Central memory CD8-positive, alpha-beta T cell (primary cell): ENCODE measurements around the gene LEMD3.
"Not testable (repeated sequence)": the region's sequence is repeated elsewhere in the genome, so short reads cannot be mapped to it uniquely, and the experiment has no call there.

Experiments used
- ATAC-seq: fragments of 150-1000 bp; cut with Tn5 transposase; replicated peaks from 2 replicates; pipeline ENCODE4 v1.10.0; 2022; ENCODE audit warnings: mild to moderate bottlenecking, moderate FRiP score, moderate number of reproducible peaks; ENCODE audit not compliant: poor library complexity, severe bottlenecking; ENCODE audit errors: extremely low read depth
- DNase-seq, 2 donors: peaks; one replicate each; pipeline ENCODE4 v3.0.0; 2021; ENCODE audit warnings: low spot score in 2 of 2
- H3K27ac Mint-ChIP-seq: one replicate; pipeline ENCODE4 v1.8.0; 2022; ENCODE audit warnings: low read depth, mild to moderate bottlenecking, moderate library complexity, mixed read lengths
- H3K27me3 Mint-ChIP-seq: one replicate; pipeline ENCODE4 v1.8.0; 2022; ENCODE audit warnings: mixed read lengths
- H3K36me3 Mint-ChIP-seq: one replicate; pipeline ENCODE4 v1.8.0; 2022; ENCODE audit warnings: mild to moderate bottlenecking, moderate library complexity, mixed read lengths; ENCODE audit not compliant: insufficient read depth
- H3K4me1 Mint-ChIP-seq: one replicate; pipeline ENCODE4 v1.8.0; 2022; ENCODE audit warnings: mixed read lengths
- H3K4me3 Mint-ChIP-seq: one replicate; pipeline ENCODE4 v1.8.0; 2022; ENCODE audit warnings: mild to moderate bottlenecking, moderate library complexity, mixed read lengths
- H3K9me3 Mint-ChIP-seq: one replicate; pipeline ENCODE4 v1.8.0; 2022; ENCODE audit warnings: mixed read lengths

LEMD3 gene

DNA sequence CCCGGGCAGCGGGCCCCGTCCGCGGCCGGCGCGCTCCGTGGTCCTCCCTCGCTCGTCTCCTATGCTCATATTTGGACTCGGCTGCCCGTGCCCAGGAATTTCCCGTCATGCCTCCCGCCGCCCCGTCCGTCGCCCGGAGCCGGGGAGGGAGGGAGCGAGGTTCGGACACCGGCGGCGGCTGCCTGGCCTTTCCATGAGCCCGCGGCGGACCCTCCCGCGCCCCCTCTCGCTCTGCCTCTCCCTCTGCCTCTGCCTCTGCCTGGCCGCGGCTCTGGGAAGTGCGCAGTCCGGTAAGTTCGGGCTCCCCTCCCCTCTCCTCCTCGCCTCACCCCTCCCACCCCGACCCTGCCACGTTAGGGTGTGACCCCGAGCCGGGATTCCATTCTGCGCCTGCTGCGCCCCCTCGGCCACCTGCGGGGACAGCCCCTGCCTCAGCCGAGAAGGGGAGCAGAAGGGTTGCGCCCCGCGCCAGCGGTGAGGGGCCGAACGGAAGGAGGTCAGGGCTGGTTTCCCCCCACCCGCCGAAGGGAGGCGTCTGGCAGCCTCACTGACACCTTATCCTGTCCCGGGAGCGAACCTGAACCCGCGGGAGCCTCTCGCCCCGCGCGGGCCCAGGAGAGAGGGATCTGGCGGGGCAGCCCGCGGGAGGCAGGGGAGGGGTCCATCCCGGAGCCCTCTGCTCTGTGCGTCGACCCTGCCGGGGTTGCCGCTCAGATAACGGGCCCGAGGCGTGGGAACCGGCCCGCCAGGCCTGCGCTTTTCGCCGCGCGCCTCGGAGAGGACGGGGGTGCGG is 109.4 kb downstream of the LEMD3 start, which contains the start of gene MSRB3:
Gene MSRB3, plus strand, starts transcription at position 108 of the 793 bp plus-strand sequence. CDS start 29,897 bp downstream, outside the sequence.
- Mint-ChIP-seq H3K4me3 (peak within 1 kb of the TSS; percentile 41), H3K36me3 (no peaks in the 10 kb centered on the region), H3K9me3 (no peaks in the 10 kb centered on the region), H3K27ac (no peak within 1 kb of the TSS), H3K4me1 (no peaks in the 10 kb centered on the region), H3K27me3 (peaks cover 75% of the 10 kb centered on the region)
- peak; percentile 46 for ATAC-seq
- DNase-seq: no peak

- Mint-ChIP-seq H3K27ac (no peak overlapping the region), H3K4me1 (no peaks in the 10 kb centered on the region), H3K27me3 (peaks cover 68% of the 10 kb centered on the region), H3K36me3 (no peaks in the 10 kb centered on the region), H3K9me3 (no peaks in the 10 kb centered on the region), H3K4me3 (peak overlapping the region; percentile 34)
- ATAC-seq (peak; percentile 24), DNase-seq (no peak)
Observed at GRCh38 chr12:65279369-65280112, 110.2 kb downstream of the LEMD3 start.

- Mint-ChIP-seq H3K27ac (no peak overlapping the region), H3K4me1 (no peaks in the 10 kb centered on the region), H3K27me3 (peaks cover 60% of the 10 kb centered on the region), H3K36me3 (no peaks in the 10 kb centered on the region), H3K4me3 (no peak overlapping the region), H3K9me3 (no peaks in the 10 kb centered on the region)
- ATAC-seq: no peak
- no peak for DNase-seq
Observed at GRCh38 chr12:65280306-65280705, 110.9 kb downstream of the LEMD3 start.

DNA sequence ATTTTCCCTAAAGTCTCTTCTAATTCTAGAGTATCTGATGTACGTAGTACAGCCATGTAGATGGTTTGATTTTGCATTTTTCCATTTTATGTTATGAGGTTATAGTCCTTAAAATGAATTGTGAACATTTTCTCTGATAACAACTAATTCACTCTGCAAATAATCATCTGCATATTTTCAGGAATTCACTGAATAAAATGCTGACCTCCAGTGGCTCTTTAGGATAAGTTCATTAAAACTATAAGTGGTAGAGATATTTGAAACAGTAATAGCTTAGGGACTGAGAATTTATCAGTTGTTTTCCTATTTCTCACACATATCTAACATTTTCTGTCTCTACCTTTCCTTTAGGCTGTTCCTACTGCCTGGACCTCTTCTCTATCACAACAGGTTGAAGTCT is 113.5 kb downstream of the LEMD3 start:
- Mint-ChIP-seq H3K27me3 (peaks cover 48% of the 10 kb centered on the region), H3K4me3 (no peak overlapping the region), H3K27ac (no peak overlapping the region), H3K36me3 (no peaks in the 10 kb centered on the region), H3K4me1 (no peaks in the 10 kb centered on the region), H3K9me3 (no peaks in the 10 kb centered on the region)
- ATAC-seq: no peak
- no peak for DNase-seq

- not testable (repeated sequence) for ATAC-seq, H3K9me3 Mint-ChIP-seq, H3K4me3 Mint-ChIP-seq, H3K36me3 Mint-ChIP-seq, DNase-seq, H3K4me1 Mint-ChIP-seq, H3K27ac Mint-ChIP-seq
- H3K27me3 Mint-ChIP-seq: peaks cover 31% of the 10 kb centered on the region
Observed at GRCh38 chr12:65285532-65285931, 116.1 kb downstream of the LEMD3 start.

DNA sequence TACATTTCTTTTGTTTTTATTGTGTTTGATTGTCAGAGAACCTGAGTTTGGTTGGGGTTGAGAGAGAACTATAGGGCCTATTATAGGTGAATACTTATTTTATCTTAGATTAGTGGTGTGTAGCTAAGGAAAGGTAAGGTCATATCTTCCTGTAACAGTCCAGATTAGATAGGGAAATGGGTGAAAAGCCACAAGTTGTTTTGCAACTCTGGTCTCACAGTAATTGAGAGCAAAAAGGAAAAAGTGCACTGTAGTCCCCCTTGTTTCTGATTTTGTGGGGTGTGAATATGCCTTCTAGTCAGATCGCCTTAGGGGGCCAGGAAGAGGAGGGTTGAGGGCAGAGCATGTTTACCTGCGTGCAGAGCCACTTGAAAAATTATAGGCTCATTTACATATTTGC is 118.0 kb downstream of the LEMD3 start:
- Mint-ChIP-seq H3K9me3 (no peaks in the 10 kb centered on the region), H3K27me3 (peaks cover 15% of the 10 kb centered on the region), H3K4me3 (no peak overlapping the region), H3K4me1 (no peaks in the 10 kb centered on the region), H3K27ac (no peak overlapping the region), H3K36me3 (no peaks in the 10 kb centered on the region)
- ATAC-seq: no peak
- no peak for DNase-seq

DNA sequence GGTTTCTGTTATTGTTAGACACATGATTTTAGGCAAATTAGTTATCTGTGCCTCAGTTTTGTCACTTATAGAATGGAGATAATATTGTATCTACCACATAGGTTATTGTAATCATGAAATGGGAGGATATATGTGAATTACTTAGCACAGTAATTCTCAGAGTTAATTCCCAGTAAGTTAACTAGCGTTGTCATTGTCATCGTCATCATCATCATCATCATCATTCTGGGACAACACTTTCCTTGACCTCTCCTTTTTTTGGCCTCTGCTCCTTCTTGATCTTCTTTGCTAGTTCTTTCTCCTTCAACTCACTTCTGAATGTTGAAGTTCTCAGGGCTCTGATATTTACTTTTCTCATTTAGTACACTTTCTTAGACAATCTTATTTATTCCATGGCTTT is 122.9 kb downstream of the LEMD3 start:
- Mint-ChIP-seq H3K9me3 (peaks cover 6% of the 10 kb centered on the region), H3K4me3 (no peak overlapping the region), H3K27me3 (peaks cover 18% of the 10 kb centered on the region), H3K36me3 (no peaks in the 10 kb centered on the region), H3K4me1 (no peaks in the 10 kb centered on the region), H3K27ac (no peak overlapping the region)
- ATAC-seq (no peak), DNase-seq (no peak)

GRCh38 chr12:65293735-65294134 is 124.4 kb downstream of the LEMD3 start:
- peaks cover 6% of the 10 kb centered on the region for H3K9me3 Mint-ChIP-seq

DNA sequence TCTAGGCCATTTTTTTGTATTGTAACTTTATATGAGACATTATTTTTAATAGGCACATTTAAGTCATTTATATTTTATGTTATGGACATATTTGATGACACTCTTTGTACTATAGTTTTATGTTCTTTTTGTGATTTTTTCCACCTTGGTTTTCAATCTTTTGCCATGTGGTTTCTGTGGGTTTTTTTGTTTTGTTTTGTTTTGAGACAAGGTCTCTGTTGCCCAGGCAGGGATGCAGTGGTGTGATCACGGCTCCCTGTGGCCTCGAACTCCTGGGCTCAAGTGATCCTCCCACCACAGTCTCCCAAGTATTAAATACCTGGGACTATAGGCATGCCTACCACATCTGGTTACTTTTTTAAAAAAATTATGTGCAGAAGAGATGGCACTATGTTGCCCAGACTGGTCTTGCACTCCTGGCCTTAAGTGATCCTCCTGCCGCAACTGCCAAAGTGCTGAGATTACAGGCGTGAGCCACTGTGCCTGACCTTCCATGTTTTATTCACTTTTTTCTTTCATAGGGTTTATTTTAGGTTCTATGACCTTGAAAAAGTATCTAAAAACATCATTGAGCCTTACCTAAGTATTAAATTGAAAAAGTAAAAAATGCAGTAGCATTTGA is 125.4 kb downstream of the LEMD3 start:
- H3K27ac Mint-ChIP-seq: no peak overlapping the region
- H3K4me3 Mint-ChIP-seq: no peak overlapping the region
- peaks cover 6% of the 10 kb centered on the region for H3K9me3 Mint-ChIP-seq
- ATAC-seq (no peak), DNase-seq (no peak)
- no peaks in the 10 kb centered on the region for H3K36me3 Mint-ChIP-seq
- H3K27me3 Mint-ChIP-seq: peaks cover 12% of the 10 kb centered on the region
- no peaks in the 10 kb centered on the region for H3K4me1 Mint-ChIP-seq

More at GRCh38 chr12:65293735-65294134, 124.4 kb downstream of the LEMD3 start:
- no peak for ATAC-seq
- no peak overlapping the region for H3K4me3 Mint-ChIP-seq
- H3K36me3 Mint-ChIP-seq: no peaks in the 10 kb centered on the region
- DNase-seq: no peak
- no peak overlapping the region for H3K27ac Mint-ChIP-seq
- peaks cover 12% of the 10 kb centered on the region for H3K27me3 Mint-ChIP-seq
- no peaks in the 10 kb centered on the region for H3K4me1 Mint-ChIP-seq

GRCh38 chr12:65296508-65297265 is 127.3 kb downstream of the LEMD3 start:
- H3K4me3 Mint-ChIP-seq: no peak overlapping the region
- H3K36me3 Mint-ChIP-seq: no peaks in the 10 kb centered on the region
- peaks cover 12% of the 10 kb centered on the region for H3K27me3 Mint-ChIP-seq
- H3K9me3 Mint-ChIP-seq: peaks cover 6% of the 10 kb centered on the region
- DNase-seq (no peak), ATAC-seq (no peak)
- H3K27ac Mint-ChIP-seq: no peak overlapping the region
- H3K4me1 Mint-ChIP-seq: no peaks in the 10 kb centered on the region
